GM19395 (cell line): ENCODE data around the gene CCNYL1.
A peak's percentile ranks its signal among the peaks of the same experiment; 100 is the strongest.
"Not testable (repeated sequence)": the region's sequence is repeated elsewhere in the genome, so short reads cannot be mapped to it uniquely, and the experiment has no call there.

Experiments
- ATAC-seq: cut with Tn5 transposase; IDR thresholded peaks from one replicate; pipeline ENCODE4 v1.9.1; 2021; ENCODE audit warnings: mild to moderate bottlenecking, moderate library complexity; ENCODE audit not compliant: unreplicated experiment

CCNYL1 gene

GRCh38 chr2:207710814-207711740 is at the start of gene CCNYL1:
Gene CCNYL1 (plus strand): TSS chr2:207711640. CDS start chr2:207711897, 257 bp downstream.
- peak; percentile 96 for ATAC-seq

DNA sequence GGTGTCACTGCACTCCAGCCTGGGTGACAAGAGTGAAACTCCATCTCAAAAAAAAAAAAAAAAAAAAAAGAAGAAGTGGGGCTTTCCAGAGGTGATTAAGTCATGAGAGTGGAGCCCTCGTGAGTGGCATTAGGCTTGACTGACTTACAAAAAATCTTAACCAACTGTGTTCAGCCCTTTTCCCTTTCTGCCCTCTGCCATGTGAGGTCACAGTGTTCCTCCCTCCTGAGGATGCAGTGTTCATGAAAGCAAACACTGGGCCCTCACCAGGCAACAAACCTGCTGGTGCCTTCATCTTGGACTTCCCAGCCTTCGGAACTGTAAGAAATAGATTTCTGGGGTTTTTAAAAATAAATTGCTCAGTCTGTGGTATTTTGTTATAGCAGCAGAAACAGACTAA is 49.2 kb upstream of the CCNYL1 start:
- peak; percentile 92 for ATAC-seq

DNA sequence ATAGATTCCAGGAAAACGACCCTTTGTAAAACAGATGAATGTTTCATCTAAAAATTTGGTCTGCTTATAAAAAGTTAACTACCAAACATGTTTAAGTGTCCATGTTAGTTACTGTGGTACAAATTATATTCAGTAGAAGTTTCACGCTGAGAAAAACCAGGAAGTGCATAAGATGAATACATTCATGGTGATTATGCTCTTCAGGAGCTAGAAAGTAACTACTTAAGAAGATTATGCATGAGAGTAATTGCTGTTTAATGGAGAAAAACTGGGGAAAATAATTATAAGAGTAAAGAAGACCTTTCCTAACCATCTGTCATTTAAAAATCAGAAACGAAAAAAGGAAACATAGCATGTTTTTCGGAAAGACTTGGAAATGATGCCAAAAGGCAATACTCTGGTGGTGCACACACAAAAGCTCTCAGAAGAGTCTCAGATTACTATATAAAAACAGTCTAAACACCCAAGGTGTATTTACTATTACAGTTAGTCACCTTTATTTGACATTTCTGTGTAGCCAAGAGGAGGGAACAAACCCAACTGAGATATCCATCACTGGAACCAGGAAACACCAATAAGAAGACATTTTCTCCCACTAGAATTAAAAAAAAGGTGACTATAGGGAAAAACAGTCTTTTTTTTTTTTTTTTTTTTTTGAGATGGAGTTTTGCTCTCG is 47.4 kb upstream of the CCNYL1 start:
- no peak for ATAC-seq

GRCh38 chr2:207670887-207671286 is 40.6 kb upstream of the CCNYL1 start:
- no peak for ATAC-seq

DNA sequence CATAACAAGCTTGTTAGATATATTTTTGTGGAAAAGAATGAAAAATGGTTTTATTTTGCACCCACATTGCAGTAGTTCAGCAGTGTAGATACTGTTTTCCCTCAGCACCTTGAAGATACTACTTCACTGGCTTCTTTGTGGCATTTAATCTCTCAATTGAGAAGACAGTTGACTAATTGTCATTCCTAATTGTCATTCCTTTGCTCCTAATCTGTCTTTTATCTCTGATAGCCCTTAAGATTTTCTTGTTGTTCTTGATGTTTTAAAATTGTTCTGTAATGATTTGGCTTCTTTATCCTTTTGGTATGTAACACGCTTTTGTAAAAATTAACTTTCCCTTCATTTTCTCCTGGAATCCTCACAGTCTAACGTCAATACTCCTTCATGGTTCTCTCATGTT is 38.0 kb upstream of the CCNYL1 start:
- ATAC-seq: no peak

- no peak for ATAC-seq
These were observed 37.1 kb upstream of the CCNYL1 start for GRCh38 chr2:207674266-207674774.

- no peak for ATAC-seq
These were observed 36.6 kb upstream of the CCNYL1 start for GRCh38 chr2:207674826-207675225.

DNA sequence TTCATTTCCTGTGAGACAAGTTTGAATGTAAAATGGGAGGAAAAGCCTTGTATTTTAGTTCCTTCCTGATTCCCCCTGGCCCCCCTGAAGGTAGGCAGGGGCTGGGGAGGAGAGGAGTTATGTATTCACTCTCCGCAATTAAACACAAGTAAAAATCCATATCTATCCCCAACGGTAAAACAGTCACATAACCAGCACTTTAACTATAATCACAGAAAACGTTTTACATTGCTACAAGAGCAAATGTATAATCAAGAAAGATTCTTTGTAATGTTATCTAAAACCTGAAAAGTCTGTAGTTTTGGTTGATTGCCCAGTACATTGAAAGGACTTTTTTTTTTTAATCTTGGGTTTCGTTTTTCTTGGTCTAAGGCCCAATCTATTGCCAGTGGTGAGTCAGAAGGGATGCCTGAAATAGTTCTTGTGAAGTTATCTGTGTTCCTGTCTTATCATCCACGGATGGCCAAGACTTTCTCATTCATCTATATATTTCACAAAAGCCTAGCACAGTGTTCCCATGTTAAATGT is 34.5 kb upstream of the CCNYL1 start:
- peak; percentile 59 for ATAC-seq

- no peak for ATAC-seq
These were observed 30.0 kb upstream of the CCNYL1 start for GRCh38 chr2:207681431-207681830.

GRCh38 chr2:207682557-207682956 is 28.9 kb upstream of the CCNYL1 start:
- ATAC-seq: no peak

DNA sequence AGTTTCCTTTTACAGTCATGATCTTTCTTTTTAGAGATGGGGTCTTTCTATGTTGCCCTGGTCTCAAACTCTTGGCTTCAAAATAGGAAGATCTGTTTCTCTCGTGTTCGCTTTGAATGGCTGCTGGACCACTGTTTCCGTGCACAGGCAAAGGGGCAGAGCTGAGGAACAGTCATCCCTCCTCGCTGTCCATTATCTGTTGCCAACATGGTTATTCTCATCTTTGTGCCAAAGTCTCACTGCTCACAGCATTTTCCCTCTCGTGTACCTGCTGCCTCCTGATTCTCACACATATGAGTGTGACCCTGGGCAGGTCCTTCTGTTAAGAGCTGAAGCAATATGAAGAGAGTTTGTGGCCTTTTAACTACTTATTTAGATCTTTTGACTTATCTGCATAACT is 28.0 kb upstream of the CCNYL1 start:
- ATAC-seq: no peak

DNA sequence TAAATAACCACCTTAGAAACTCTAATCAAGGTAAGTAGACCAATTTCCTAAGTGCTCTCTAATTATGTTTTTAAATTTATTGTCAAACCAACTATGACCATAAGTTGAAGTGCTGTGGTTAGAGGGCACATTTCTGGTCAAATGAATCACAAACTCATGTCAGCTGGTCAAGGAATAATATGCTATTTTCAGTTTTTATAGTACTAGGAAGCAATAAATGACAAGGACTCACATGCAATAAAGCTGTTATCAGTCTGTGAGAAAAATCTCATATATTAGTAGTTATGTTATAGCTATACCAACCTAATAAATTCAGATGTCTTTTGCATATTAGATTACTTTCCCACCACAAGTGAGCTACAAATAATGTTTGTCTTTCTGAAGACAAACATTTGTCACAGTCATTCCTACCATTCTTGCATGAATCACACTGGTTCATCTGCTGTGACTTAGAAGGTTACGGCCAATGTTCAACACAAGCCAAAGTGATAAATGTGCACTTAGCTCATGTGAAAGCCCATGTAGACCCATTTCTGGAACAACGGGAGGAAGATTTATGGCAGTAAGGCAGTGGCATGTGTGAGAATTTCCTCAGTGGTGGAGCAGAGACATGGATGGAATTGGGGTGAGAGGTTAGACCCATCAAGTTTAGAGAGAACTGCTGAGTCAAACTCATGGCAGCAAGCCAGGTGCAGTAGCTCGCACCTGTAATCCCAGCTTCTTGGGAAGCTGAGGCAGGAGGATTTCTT is 27.4 kb upstream of the CCNYL1 start:
- ATAC-seq: no peak

DNA sequence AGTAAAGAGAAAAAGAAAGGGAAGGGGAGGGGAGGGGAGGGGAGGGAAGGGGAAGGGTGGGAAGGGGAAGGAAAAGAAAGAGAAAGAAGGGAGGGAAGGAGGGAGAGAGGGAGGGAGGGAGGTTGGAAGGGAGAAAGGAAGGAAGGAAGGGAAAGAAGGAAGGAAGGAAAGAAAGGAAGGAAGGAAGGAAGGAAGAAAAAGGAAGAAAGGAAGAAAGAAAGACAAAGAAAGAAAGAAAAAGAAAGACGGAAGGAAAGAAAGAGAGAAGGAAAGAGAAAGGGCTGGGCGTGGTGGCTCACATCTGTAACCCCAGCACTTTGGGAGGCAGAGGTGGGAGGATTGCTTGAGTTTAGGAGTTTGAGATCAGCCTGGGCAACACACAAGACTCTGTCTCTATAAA is 24.6 kb upstream of the CCNYL1 start:
- no peak for ATAC-seq

GRCh38 chr2:207688597-207688996 is 22.8 kb upstream of the CCNYL1 start:
- ATAC-seq: no peak

DNA sequence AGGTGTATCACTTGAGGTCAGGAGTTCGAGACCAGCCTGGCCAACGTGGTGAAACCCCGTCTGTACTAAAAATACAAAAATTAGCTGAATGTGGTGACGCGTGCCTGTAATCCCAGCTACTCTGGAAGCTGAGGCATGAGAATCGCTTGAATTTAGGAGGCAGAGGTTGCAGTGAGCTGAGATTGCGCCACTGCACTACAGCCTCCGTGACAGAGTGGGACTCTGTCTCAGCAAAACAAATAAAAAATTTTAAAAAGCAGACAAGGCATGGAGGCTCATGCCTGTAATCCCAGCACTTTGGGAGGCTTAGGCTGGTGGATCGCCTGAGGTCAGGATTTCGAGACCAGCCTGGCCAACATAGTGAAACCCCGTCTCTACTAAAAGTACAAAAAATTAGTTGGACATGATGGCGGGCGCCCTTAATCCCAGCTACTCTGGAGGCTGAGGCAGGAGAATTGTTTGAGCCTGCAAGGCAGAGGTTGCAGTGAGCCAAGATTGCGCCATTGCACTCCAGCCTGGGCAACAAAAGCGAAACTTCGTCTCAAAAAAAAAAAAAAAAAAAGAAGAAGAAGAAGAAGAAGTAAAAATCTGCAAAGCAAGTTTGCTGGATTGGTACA is 20.5 kb upstream of the CCNYL1 start:
- ATAC-seq: not testable (repeated sequence)

DNA sequence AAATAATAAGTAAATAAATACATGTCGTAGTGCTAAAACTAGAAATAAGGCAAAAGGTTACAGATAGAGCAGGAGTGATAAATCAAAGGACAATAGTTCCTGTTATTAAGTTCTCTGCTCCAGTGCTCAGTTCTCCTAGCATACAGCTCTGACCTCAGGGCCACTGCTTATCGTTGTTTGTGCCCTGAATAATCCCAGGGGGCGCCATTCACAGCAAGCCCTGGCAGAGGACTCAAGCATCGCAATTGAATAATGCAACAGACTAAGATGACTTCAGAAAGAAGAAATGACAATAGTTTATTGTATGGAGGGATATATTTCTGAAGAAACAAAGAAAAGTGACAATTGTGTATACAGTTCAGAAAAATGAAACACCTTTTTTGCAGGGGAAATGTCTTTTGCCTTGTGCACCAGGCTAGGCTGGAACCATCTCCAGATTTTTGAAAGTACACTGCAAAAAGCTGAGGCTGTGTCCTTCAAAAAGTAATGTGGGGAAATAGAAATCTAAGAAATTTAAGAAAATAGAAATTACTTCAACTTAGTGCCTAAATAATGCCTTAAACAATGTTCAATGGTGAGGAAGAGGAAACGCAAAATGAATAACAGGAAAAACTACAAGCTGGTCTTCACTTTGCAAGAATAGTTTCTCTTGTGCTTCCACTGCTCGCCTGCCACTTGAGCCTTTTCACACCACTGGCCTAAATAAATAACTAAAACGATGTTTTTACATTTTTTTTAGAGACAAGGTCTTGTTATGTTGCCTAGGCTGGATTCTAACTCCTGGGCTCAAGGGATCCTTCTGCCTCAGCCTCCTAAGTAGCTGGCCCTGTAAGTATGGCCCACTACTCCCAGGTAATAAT is 19.0 kb upstream of the CCNYL1 start:
- no peak for ATAC-seq

- no peak for ATAC-seq
These were observed 17.7 kb upstream of the CCNYL1 start for GRCh38 chr2:207693641-207694249.

GRCh38 chr2:207694811-207695281 is 16.6 kb upstream of the CCNYL1 start:
- peak; percentile 72 for ATAC-seq

- no peak for ATAC-seq
These were observed 16.1 kb upstream of the CCNYL1 start for GRCh38 chr2:207695293-207695692.
